ENCODE measurements around the gene ABTB2.

DNA sequence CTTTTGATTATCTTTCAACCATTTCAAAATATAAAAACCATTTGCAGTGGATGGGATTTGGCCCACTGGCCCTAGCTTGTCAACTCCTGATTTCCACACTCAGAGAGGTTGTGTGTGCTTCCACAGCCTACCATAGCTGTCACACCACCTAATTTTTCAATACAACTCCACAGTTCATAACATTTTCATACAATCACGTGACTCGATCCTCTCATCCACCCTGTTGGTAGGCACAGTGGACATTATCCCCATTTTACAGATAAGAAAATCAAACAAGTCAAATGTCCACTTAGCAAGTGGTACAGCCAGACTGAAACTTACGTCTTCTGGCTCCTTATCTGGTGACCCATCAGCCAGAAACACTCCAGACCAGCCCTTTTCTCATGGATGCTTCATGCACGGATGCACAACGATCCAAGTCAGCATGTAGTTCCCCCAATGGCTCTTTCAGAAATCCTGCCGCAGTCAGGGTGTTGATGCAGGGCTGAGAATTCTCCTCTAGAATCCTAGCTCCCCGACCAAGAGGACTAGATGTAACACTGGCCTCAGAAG is 88.0 kb downstream of the ABTB2 start:
- TF ChIP-seq EZH2 (IDR thresholded peaks at IDR 0.05; ENCODE audit: borderline replicate concordance, low read depth, low read length, poor library complexity, severe bottlenecking), result no peak
- TF ChIP-seq, protein P1, sequence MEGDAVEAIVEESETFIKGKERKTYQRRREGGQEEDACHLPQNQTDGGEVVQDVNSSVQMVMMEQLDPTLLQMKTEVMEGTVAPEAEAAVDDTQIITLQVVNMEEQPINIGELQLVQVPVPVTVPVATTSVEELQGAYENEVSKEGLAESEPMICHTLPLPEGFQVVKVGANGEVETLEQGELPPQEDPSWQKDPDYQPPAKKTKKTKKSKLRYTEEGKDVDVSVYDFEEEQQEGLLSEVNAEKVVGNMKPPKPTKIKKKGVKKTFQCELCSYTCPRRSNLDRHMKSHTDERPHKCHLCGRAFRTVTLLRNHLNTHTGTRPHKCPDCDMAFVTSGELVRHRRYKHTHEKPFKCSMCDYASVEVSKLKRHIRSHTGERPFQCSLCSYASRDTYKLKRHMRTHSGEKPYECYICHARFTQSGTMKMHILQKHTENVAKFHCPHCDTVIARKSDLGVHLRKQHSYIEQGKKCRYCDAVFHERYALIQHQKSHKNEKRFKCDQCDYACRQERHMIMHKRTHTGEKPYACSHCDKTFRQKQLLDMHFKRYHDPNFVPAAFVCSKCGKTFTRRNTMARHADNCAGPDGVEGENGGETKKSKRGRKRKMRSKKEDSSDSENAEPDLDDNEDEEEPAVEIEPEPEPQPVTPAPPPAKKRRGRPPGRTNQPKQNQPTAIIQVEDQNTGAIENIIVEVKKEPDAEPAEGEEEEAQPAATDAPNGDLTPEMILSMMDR (conservative IDR thresholded peaks at IDR 0.05; ENCODE audit: low read depth, low read length), result no peak

Measured in A673 (cell line).